Astrocyte (in vitro differentiated cells and primary cell): ENCODE data around the gene ARL5A.

Experiments used
- EZH2 ChIP-seq: IDR thresholded peaks from 2 replicates; pipeline ENCODE4 v1.6.1; 2012; ENCODE audit warnings: mild to moderate bottlenecking, low read length, inconsistent platforms; ENCODE audit not compliant: insufficient read depth
- TF ChIP-seq, protein P1 (sequence below): IDR thresholded peaks from 2 replicates; pipeline ENCODE4 v1.5.1; 2011; ENCODE audit warnings: low read depth, mild to moderate bottlenecking, inconsistent platforms, low read length, moderate library complexity; ENCODE audit not compliant: insufficient read depth

DNA sequence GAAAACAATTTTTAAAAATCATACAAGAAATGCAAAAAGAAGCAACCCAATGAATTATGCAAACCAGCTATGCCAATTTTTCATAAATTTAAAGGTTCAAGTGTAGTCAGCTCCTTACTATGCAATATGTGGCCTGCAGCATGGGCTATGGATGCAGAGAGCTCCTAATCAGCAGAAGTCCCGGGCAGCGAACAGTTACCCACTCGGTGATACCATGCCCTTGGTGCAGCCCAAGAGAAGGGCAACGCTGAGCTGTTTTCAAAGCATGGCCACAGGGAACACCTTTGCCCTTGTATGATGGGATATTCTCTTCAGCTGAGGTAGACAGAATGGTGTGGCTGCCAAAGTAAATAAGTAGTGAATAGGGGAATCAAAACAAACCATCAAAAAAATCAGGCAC is 17.3 kb upstream of the ARL5A start:
- TF ChIP-seq, protein P1, sequence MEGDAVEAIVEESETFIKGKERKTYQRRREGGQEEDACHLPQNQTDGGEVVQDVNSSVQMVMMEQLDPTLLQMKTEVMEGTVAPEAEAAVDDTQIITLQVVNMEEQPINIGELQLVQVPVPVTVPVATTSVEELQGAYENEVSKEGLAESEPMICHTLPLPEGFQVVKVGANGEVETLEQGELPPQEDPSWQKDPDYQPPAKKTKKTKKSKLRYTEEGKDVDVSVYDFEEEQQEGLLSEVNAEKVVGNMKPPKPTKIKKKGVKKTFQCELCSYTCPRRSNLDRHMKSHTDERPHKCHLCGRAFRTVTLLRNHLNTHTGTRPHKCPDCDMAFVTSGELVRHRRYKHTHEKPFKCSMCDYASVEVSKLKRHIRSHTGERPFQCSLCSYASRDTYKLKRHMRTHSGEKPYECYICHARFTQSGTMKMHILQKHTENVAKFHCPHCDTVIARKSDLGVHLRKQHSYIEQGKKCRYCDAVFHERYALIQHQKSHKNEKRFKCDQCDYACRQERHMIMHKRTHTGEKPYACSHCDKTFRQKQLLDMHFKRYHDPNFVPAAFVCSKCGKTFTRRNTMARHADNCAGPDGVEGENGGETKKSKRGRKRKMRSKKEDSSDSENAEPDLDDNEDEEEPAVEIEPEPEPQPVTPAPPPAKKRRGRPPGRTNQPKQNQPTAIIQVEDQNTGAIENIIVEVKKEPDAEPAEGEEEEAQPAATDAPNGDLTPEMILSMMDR: no peak
- no peak for TF ChIP-seq EZH2
